IMR-90 (cell line): ENCODE data around the gene AK1.

ENCODE experiments used
- CTCF ChIP-seq: conservative IDR thresholded peaks from 2 replicates; pipeline ENCODE4 v1.5.1; 2012; ENCODE audit warnings: mild to moderate bottlenecking, low read depth, low read length, improper control_type of control experiment
- RFX5 ChIP-seq: IDR thresholded peaks from 2 replicates; pipeline ENCODE4 v1.8.0; 2012; ENCODE audit warnings: low read depth, mild to moderate bottlenecking, low read length, moderate library complexity

GRCh38 chr9:127920794-127921193, 43.3 kb upstream of the AK1 start:
- no peak for TF ChIP-seq RFX5
- TF ChIP-seq CTCF = no peak
